Omental fat pad (tissue), 4 donors: ENCODE data around the gene ANK3. TPM values are rescaled to one million over a fixed set of nuclear protein-coding genes. Genes with fewer than 3 reads are reported as not detected.
A peak's percentile ranks its signal among the peaks of the same experiment; 100 is the strongest.

Experiments used
- ATAC-seq: fragments of 150-250 bp; one replicate; pipeline ENCODE4 v1.9.1; 2016; ENCODE audit warnings: mild to moderate bottlenecking, moderate library complexity; ENCODE audit not compliant: low FRiP score
- DNase-seq: peaks from one replicate; pipeline ENCODE4 v3.0.0-alpha.2; 2019; ENCODE audit warnings: low spot score
- CTCF ChIP-seq, 3 donors: fragments of 450-650 bp; IDR thresholded peaks; one replicate each; pipeline ENCODE4 v1.5.1; 2016 to 2017; ENCODE audit warnings: antibody characterized with exemption in 3 of 3, mild to moderate bottlenecking in 3 of 3, moderate library complexity in 2 of 3
- total RNA-seq, 4 donors: library from RNA; depleted of rRNA; stranded (reverse); fragments of >200 nt; gene quantifications; one replicate each; pipeline ENCODE4 v1.1.0, GENCODE V29; 2016

The ANK3 gene
- total RNA-seq, 4 donors from 2014 or later = 10.5 to 22.5 (median 13.3) TPM

GRCh38 chr10:60206735-60207134 is 182.9 kb downstream of the ANK3 start:
- no peak for TF ChIP-seq CTCF (IDR thresholded peaks at IDR 0.05)
- ATAC-seq = peak; percentile 67
- no peak for DNase-seq

GRCh38 chr10:60205741-60206140 is 183.9 kb downstream of the ANK3 start:
- no peak for DNase-seq
- no peak for ATAC-seq
- TF ChIP-seq CTCF (IDR thresholded peaks at IDR 0.05) = no peak

GRCh38 chr10:60203993-60204618 is 185.6 kb downstream of the ANK3 start:
- no peak for ATAC-seq
- TF ChIP-seq CTCF (IDR thresholded peaks at IDR 0.05) = no peak
- DNase-seq = no peak

GRCh38 chr10:60200682-60201053 is 189.0 kb downstream of the ANK3 start:
- DNase-seq (no peak), ATAC-seq (no peak)
- no peak for TF ChIP-seq CTCF (IDR thresholded peaks at IDR 0.05)

GRCh38 chr10:60200012-60200681 is 189.5 kb downstream of the ANK3 start:
- DNase-seq (no peak), ATAC-seq (no peak)
- TF ChIP-seq CTCF (IDR thresholded peaks at IDR 0.05) = no peak

GRCh38 chr10:60197206-60197605 is 192.5 kb downstream of the ANK3 start:
- no peak for ATAC-seq

More at GRCh38 chr10:60197206-60197605, 192.5 kb downstream of the ANK3 start:
- no peak for TF ChIP-seq CTCF (IDR thresholded peaks at IDR 0.05)
- DNase-seq = no peak
